Measurements from ENCODE around the gene BCAP29.

GRCh38 chr7:107627002-107627401 lies 47.0 kb downstream of the BCAP29 start:
- TF ChIP-seq CTCF (IDR thresholded peaks at IDR 0.05): no peak
- no peak for TF ChIP-seq POLR2A (IDR thresholded peaks at IDR 0.05)
